ENCODE measurements around the gene AK2.

The AK2 gene

GRCh38 chr1:33043267-33044092 is 6.8 kb upstream of the AK2 start:
- no peak for ATAC-seq
- TF ChIP-seq ZFP3 (CRISPR knock-in tag; IDR thresholded peaks at IDR 0.05) (0 out of 2 replicates have a peak, but pooled peaks have one; percentile 39), SNAI2 (CRISPR knock-in tag; IDR thresholded peaks at IDR 0.05) (no peak)

- TF ChIP-seq ARNTL (CRISPR knock-in tag; IDR thresholded peaks at IDR 0.05; ENCODE audit: borderline replicate concordance, low read depth): no peak
- no peak for TF ChIP-seq CREB5 (CRISPR knock-in tag; IDR thresholded peaks at IDR 0.05; ENCODE audit: low read depth)
- TF ChIP-seq ZNF8 (CRISPR knock-in tag; IDR thresholded peaks at IDR 0.05): no peak
- no peak for ATAC-seq
These were observed 6.1 kb upstream of the AK2 start for GRCh38 chr1:33042831-33043230.

GRCh38 chr1:33041026-33041425 is 4.3 kb upstream of the AK2 start:
- ATAC-seq: no peak
- TF ChIP-seq CSDC2 (CRISPR knock-in tag; IDR thresholded peaks at IDR 0.05) (no peak), CSRNP3 (CRISPR knock-in tag; IDR thresholded peaks at IDR 0.05) (no peak), BACH2 (CRISPR knock-in tag; IDR thresholded peaks at IDR 0.05; ENCODE audit: borderline replicate concordance) (no peak)

GRCh38 chr1:33039840-33040239 is 3.2 kb upstream of the AK2 start:
- no peak for ATAC-seq
- TF ChIP-seq ZNF70 (CRISPR knock-in tag; IDR thresholded peaks at IDR 0.05) (no peak), CSDC2 (CRISPR knock-in tag; IDR thresholded peaks at IDR 0.05) (no peak), ZFP30 (CRISPR knock-in tag; IDR thresholded peaks at IDR 0.05) (no peak), SNAI2 (CRISPR knock-in tag; IDR thresholded peaks at IDR 0.05) (no peak), CSRNP3 (CRISPR knock-in tag; IDR thresholded peaks at IDR 0.05) (no peak), TSHZ2 (CRISPR knock-in tag; IDR thresholded peaks at IDR 0.05) (no peak), PATZ1 (CRISPR knock-in tag; IDR thresholded peaks at IDR 0.05; ENCODE audit: borderline replicate concordance) (no peak), TOX (CRISPR knock-in tag; IDR thresholded peaks at IDR 0.05; ENCODE audit: borderline replicate concordance) (no peak), RARB (CRISPR knock-in tag; IDR thresholded peaks at IDR 0.05) (no peak), ZNF565 (CRISPR knock-in tag; conservative IDR thresholded peaks at IDR 0.05; ENCODE audit: low read depth) (no peak), CREB5 (CRISPR knock-in tag; IDR thresholded peaks at IDR 0.05; ENCODE audit: low read depth) (no peak)

Measured in SK-N-SH treated with all-trans-retinoic acid at 6 μM for 48 hours (cell line).